Esophagus muscularis mucosa (tissue), 4 donors: ENCODE data around the gene PRM2.

Experiments
- CTCF ChIP-seq, 3 experiments: fragments of 200-600 bp in 2 of 3; fragments of 450-650 bp in 1 of 3; sonication (generic) in 2 of 3; IDR thresholded peaks; one replicate each; pipeline ENCODE4 v1.5.1; 2017 to 2019; ENCODE audit warnings: antibody characterized with exemption in 3 of 3, mild to moderate bottlenecking in 2 of 3, moderate library complexity in 1 of 3
- EP300 ChIP-seq: sonication (generic); formaldehyde crosslinking; IDR thresholded peaks from one replicate; pipeline ENCODE4 v1.6.1; 2017; ENCODE audit warnings: antibody characterized with exemption
- POLR2AphosphoS5 ChIP-seq, 2 donors: sonication (generic); formaldehyde crosslinking; IDR thresholded peaks; one replicate each; pipeline ENCODE4 v1.6.1; 2017; ENCODE audit warnings: antibody characterized with exemption in 2 of 2

- TF ChIP-seq CTCF (IDR thresholded peaks at IDR 0.05): no peak
- no peak for TF ChIP-seq POLR2AphosphoS5 (IDR thresholded peaks at IDR 0.05)
- no peak for TF ChIP-seq EP300
Measured at GRCh38 chr16:11250786-11251524, 25.3 kb downstream of the PRM2 start.
